SK-MEL-5 (cell line): ENCODE results near the gene KANSL1. TPM values are rescaled to one million over a fixed set of nuclear protein-coding genes. Genes with fewer than 3 reads are reported as not detected.
"Not testable (repeated sequence)": the region's sequence is repeated elsewhere in the genome, so short reads cannot be mapped to it uniquely, and the experiment has no call there.

Experiments used
- DNase-seq: peaks from one replicate; pipeline ENCODE4 v3.0.0-alpha.2; 2016; ENCODE audit warnings: low read depth, low spot score
- in situ Hi-C: cut with HindIII; loops from 2 replicates; pipeline ENCODE4 v1.10.0; 2016; ENCODE audit warnings: low sequenced_read_pairs, high pct_unique_total_duplicates, low pct_unique_long_range_greater_than_20kb
- total RNA-seq: library from RNA; depleted of rRNA; stranded (reverse); fragments of >200 nt; shearing (Covaris generic); gene quantifications from 2 replicates; pipeline ENCODE4 v1.2.3, GENCODE V29; 2014

Gene KANSL1
- total RNA-seq, 1 experiment from 2014 or later: 34.7 TPM

DNA sequence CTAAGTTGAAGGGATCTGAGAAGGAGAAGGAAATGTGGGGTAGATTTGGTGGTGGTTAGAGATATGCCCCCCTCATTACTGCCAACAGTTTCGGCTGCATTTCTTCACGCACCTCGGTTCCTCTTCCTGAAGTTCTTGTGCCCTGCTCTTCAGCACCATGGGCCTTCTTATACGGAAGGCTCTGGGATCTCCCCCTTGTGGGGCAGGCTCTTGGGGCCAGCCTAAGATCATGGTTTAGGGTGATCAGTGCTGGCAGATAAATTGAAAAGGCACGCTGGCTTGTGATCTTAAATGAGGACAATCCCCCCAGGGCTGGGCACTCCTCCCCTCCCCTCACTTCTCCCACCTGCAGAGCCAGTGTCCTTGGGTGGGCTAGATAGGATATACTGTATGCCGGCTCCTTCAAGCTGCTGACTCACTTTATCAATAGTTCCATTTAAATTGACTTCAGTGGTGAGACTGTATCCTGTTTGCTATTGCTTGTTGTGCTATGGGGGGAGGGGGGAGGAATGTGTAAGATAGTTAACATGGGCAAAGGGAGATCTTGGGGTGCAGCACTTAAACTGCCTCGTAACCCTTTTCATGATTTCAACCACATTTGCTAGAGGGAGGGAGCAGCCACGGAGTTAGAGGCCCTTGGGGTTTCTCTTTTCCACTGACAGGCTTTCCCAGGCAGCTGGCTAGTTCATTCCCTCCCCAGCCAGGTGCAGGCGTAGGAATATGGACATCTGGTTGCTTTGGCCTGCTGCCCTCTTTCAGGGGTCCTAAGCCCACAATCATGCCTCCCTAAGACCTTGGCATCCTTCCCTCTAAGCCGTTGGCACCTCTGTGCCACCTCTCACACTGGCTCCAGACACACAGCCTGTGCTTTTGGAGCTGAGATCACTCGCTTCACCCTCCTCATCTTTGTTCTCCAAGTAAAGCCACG lies 165.9 kb downstream of the KANSL1 start:
- in situ Hi-C loops: no loop called here
- no peak for DNase-seq

DNA sequence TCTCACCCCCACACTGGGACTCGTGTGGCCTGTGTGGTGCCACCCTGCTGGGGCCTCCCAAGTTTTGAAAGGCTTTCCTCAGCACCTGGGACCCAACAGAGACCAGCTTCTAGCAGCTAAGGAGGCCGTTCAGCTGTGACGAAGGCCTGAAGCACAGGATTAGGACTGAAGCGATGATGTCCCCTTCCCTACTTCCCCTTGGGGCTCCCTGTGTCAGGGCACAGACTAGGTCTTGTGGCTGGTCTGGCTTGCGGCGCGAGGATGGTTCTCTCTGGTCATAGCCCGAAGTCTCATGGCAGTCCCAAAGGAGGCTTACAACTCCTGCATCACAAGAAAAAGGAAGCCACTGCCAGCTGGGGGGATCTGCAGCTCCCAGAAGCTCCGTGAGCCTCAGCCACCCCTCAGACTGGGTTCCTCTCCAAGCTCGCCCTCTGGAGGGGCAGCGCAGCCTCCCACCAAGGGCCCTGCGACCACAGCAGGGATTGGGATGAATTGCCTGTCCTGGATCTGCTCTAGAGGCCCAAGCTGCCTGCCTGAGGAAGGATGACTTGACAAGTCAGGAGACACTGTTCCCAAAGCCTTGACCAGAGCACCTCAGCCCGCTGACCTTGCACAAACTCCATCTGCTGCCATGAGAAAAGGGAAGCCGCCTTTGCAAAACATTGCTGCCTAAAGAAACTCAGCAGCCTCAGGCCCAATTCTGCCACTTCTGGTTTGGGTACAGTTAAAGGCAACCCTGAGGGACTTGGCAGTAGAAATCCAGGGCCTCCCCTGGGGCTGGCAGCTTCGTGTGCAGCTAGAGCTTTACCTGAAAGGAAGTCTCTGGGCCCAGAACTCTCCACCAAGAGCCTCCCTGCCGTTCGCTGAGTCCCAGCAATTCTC lies 166.8 kb downstream of the KANSL1 start:
- in situ Hi-C loops: no loop called here

DNA sequence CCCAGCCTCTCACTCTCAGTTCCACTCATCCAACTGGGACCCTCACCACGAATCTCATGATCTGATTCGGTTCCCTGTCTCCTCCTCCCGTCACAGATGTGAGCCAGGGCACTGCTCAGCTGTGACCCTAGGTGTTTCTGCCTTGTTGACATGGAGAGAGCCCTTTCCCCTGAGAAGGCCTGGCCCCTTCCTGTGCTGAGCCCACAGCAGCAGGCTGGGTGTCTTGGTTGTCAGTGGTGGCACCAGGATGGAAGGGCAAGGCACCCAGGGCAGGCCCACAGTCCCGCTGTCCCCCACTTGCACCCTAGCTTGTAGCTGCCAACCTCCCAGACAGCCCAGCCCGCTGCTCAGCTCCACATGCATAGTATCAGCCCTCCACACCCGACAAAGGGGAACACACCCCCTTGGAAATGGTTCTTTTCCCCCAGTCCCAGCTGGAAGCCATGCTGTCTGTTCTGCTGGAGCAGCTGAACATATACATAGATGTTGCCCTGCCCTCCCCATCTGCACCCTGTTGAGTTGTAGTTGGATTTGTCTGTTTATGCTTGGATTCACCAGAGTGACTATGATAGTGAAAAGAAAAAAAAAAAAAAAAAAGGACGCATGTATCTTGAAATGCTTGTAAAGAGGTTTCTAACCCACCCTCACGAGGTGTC lies 167.6 kb downstream of the KANSL1 start:
- no peak for DNase-seq

More for the DNA sequence above, 166.8 kb downstream of the KANSL1 start:
- no peak for DNase-seq

DNA sequence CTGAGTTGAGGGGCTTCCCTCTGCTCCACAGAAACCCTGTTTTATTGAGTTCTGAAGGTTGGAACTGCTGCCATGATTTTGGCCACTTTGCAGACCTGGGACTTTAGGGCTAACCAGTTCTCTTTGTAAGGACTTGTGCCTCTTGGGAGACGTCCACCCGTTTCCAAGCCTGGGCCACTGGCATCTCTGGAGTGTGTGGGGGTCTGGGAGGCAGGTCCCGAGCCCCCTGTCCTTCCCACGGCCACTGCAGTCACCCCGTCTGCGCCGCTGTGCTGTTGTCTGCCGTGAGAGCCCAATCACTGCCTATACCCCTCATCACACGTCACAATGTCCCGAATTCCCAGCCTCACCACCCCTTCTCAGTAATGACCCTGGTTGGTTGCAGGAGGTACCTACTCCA lies 168.2 kb downstream of the KANSL1 start:
- in situ Hi-C loops: no loop called here
- no peak for DNase-seq

More for the DNA sequence above, 167.6 kb downstream of the KANSL1 start:
- in situ Hi-C loops: no loop called here

DNA sequence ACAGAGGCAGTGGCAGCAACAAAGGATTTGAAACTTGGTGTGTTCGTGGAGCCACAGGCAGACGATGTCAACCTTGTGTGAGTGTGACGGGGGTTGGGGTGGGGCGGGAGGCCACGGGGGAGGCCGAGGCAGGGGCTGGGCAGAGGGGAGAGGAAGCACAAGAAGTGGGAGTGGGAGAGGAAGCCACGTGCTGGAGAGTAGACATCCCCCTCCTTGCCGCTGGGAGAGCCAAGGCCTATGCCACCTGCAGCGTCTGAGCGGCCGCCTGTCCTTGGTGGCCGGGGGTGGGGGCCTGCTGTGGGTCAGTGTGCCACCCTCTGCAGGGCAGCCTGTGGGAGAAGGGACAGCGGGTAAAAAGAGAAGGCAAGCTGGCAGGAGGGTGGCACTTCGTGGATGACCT lies 168.6 kb downstream of the KANSL1 start:
- in situ Hi-C loops: no loop called here
- no peak for DNase-seq

DNA sequence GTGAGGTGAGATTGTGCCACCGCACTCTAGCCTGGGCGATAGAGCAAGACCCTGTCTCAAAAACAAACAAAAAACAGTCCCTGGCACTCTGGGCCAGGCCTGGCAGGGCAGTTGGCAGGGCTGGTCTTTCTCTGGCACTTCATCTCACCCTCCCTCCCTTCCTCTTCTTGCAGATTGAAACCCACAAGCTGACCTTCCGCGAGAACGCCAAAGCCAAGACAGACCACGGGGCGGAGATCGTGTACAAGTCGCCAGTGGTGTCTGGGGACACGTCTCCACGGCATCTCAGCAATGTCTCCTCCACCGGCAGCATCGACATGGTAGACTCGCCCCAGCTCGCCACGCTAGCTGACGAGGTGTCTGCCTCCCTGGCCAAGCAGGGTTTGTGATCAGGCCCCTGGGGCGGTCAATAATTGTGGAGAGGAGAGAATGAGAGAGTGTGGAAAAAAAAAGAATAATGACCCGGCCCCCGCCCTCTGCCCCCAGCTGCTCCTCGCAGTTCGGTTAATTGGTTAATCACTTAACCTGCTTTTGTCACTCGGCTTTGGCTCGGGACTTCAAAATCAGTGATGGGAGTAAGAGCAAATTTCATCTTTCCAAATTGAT lies 169.3 kb downstream of the KANSL1 start:
- no peak for DNase-seq
- in situ Hi-C loops: no loop called here

DNA sequence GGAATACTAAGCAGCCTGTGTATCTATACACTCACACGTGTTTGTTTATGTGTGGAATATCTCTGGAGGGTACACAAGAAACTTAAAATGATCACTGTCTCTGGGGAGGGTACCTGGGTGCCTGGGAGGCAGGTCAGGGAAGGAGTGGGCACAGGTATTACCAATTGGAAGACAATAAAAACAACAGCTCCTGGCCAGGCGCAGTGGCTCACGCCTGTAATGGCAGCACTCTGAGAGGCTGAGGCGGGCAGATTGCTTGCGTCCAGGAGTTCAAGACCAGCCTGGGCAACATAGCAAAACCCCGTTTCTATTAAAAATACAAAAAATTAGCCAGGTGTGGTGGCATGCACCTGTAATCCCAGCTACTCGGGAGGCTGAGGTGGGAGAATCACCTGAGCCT lies 169.9 kb downstream of the KANSL1 start:
- in situ Hi-C loops, DNase-seq: not testable (repeated sequence)

DNA sequence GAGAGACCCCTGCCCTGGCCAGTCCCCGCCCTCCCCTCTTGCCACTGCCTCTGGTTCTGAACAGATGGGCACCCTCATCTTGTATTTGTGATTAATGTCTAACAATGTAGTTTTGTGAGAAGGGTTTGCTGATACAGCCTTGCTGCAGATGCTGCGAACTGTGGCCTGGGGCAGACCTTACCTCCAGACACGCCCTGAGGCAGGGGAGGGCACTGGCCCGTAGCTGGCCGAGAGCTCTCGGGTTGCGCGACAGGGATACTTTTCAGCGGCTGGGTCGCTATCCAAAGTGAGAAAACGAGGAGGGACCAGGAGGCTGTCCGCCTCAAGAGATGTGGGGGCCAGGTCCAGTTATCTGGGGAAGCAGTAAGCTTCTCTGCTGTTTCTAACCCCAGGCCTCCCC lies 172.2 kb downstream of the KANSL1 start:
- in situ Hi-C loops: no loop called here

DNA sequence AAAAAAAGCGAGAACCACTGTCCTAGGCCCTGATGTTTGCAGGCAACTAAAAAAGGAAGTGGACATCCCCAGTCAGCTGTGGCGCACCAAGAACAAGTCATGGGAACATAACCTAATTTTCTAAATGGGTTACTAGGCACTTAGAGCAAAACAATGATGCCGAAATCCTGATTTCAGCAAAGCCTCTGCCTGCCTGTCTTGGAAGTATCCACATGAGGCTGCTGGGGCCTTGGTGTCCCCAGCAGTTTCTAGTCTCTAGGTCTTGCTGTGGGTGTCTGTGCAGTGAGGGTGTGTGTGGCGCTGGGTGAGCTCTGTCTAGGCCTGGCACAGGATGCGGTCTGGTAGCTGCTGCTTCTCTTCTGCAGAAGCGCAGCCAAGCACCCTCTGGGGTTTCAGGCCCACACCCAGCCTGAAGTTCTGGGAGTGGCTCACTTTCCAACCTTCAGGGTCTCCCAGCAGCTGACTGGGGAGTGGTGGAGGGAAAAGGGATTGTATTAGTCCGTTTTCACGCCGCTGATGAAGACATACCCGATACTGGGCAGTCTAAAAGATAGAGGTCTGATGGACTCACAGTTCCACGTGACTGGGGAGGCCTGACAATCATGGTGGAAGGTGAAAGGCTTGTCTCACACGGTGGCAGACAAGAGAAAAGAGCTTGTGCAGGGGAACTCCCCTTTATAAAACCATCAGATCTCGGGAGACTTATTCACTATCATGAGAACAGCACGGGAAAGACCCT lies 173.0 kb downstream of the KANSL1 start:
- in situ Hi-C loops: no loop called here
- DNase-seq: no peak

More for the DNA sequence above, 172.2 kb downstream of the KANSL1 start:
- no peak for DNase-seq

DNA sequence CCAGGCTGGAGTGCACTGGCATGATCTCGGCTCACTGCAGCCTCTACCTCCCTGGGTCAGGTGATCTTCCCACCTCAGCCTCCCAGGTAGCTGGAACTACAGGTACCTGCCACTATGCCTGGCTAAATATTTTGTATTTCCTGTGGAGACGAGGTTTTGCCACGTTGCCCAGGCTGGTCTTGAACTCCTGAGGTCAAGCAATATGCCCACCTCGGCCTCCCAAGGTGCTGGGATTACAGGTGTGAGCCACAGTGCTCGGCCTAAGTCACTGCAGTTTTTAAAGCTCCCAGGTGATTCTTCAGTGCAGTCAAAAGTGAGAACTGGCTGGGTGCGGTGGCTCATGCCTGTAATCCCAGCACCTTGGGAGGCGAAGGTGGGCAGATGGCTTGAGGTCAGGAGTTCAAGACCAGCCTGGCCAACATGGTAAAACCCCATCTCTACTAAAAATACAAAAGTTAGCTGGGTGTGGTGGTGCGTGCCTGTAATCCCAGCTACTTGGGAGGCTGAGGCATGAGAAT lies 173.8 kb downstream of the KANSL1 start:
- in situ Hi-C loops, DNase-seq: not testable (repeated sequence)

DNA sequence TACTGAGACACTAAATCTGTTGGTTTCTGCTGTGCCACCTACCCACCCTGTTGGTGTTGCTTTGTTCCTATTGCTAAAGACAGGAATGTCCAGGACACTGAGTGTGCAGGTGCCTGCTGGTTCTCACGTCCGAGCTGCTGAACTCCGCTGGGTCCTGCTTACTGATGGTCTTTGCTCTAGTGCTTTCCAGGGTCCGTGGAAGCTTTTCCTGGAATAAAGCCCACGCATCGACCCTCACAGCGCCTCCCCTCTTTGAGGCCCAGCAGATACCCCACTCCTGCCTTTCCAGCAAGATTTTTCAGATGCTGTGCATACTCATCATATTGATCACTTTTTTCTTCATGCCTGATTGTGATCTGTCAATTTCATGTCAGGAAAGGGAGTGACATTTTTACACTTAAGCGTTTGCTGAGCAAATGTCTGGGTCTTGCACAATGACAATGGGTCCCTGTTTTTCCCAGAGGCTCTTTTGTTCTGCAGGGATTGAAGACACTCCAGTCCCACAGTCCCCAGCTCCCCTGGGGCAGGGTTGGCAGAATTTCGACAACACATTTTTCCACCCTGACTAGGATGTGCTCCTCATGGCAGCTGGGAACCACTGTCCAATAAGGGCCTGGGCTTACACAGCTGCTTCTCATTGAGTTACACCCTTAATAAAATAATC lies 179.6 kb downstream of the KANSL1 start:
- DNase-seq: no peak
- in situ Hi-C loops: no loop called here

DNA sequence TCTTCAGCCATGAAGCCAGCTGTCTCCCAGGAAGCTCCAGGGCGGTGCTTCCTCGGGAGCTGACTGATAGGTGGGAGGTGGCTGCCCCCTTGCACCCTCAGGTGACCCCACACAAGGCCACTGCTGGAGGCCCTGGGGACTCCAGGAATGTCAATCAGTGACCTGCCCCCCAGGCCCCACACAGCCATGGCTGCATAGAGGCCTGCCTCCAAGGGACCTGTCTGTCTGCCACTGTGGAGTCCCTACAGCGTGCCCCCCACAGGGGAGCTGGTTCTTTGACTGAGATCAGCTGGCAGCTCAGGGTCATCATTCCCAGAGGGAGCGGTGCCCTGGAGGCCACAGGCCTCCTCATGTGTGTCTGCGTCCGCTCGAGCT lies 180.1 kb downstream of the KANSL1 start:
- in situ Hi-C loops: no loop called here
- DNase-seq: no peak

DNA sequence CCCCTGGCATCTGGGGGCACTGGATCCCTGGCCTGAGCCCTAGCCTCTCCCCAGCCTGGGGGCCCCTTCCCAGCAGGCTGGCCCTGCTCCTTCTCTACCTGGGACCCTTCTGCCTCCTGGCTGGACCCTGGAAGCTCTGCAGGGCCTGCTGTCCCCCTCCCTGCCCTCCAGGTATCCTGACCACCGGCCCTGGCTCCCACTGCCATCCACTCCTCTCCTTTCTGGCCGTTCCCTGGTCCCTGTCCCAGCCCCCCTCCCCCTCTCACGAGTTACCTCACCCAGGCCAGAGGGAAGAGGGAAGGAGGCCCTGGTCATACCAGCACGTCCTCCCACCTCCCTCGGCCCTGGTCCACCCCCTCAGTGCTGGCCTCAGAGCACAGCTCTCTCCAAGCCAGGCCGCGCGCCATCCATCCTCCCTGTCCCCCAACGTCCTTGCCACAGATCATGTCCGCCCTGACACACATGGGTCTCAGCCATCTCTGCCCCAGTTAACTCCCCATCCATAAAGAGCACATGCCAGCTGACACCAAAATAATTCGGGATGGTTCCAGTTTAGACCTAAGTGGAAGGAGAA lies 180.6 kb downstream of the KANSL1 start:
- DNase-seq: no peak
- in situ Hi-C loops: no loop called here

DNA sequence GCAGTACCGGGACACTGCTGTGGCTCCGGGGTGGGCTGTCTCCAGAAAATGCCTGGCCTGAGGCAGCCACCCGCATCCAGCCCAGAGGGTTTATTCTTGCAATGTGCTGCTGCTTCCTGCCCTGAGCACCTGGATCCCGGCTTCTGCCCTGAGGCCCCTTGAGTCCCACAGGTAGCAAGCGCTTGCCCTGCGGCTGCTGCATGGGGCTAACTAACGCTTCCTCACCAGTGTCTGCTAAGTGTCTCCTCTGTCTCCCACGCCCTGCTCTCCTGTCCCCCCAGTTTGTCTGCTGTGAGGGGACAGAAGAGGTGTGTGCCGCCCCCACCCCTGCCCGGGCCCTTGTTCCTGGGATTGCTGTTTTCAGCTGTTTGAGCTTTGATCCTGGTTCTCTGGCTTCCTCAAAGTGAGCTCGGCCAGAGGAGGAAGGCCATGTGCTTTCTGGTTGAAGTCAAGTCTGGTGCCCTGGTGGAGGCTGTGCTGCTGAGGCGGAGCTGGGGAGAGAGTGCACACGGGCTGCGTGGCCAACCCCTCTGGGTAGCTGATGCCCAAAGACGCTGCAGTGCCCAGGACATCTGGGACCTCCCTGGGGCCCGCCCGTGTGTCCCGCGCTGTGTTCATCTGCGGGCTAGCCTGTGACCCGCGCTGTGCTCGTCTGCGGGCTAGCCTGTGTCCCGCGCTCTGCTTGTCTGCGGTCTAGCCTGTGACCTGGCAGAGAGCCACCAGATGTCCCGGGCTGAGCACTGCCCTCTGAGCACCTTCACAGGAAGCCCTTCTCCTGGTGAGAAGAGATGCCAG lies 181.3 kb downstream of the KANSL1 start:
- in situ Hi-C loops: no loop called here
- no peak for DNase-seq

DNA sequence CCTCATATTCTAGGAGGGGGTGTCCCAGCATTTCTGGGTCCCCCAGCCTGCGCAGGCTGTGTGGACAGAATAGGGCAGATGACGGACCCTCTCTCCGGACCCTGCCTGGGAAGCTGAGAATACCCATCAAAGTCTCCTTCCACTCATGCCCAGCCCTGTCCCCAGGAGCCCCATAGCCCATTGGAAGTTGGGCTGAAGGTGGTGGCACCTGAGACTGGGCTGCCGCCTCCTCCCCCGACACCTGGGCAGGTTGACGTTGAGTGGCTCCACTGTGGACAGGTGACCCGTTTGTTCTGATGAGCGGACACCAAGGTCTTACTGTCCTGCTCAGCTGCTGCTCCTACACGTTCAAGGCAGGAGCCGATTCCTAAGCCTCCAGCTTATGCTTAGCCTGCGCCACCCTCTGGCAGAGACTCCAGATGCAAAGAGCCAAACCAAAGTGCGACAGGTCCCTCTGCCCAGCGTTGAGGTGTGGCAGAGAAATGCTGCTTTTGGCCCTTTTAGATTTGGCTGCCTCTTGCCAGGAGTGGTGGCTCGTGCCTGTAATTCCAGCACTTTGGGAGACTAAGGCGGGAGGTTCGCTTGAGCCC lies 182.5 kb downstream of the KANSL1 start:
- DNase-seq: peak; percentile 14
- in situ Hi-C loops: no loop called here
